HUES6 (cell line): Measurements from ENCODE around the gene PLXDC1.

ENCODE experiments used
- H3K27ac ChIP-seq: 2 replicates; pipeline ENCODE4 v1.7.0; 2013; ENCODE audit warnings: low read depth, mild to moderate bottlenecking, low read length, inconsistent platforms
- H3K27me3 ChIP-seq: 2 replicates; pipeline ENCODE4 v1.6.1; 2013; ENCODE audit warnings: low read length; ENCODE audit not compliant: control insufficient read depth, insufficient read depth
- H3K36me3 ChIP-seq: 2 replicates; pipeline ENCODE4 v1.6.1; 2013; ENCODE audit warnings: low read length; ENCODE audit not compliant: control insufficient read depth, insufficient read depth
- H3K4me1 ChIP-seq: 2 replicates; pipeline ENCODE4 v1.6.1; 2013; ENCODE audit warnings: low read length; ENCODE audit not compliant: control insufficient read depth, insufficient read depth
- H3K4me3 ChIP-seq: 2 replicates; pipeline ENCODE4 v1.5.1; 2013; ENCODE audit warnings: low read depth, low read length
- H3K9ac ChIP-seq: one replicate; pipeline ENCODE4 v1.6.1; 2013; ENCODE audit warnings: mild to moderate bottlenecking, low read length
- H3K9me3 ChIP-seq: 2 replicates; pipeline ENCODE4 v1.6.1; 2013; ENCODE audit warnings: low read depth, low read length; ENCODE audit not compliant: control insufficient read depth, insufficient read depth

Gene PLXDC1

GRCh38 chr17:39080421-39081078 lies 70.9 kb downstream of the PLXDC1 start:
- Histone ChIP-seq H3K9ac (no peak overlapping the region), H3K4me3 (no peak overlapping the region), H3K36me3 (no peaks in the 10 kb centered on the region), H3K9me3 (no peaks in the 10 kb centered on the region), H3K27ac (no peak overlapping the region), H3K4me1 (peaks cover 16% of the 10 kb centered on the region), H3K27me3 (no peaks in the 10 kb centered on the region; the same call in 1 of the 2 replicates)

DNA sequence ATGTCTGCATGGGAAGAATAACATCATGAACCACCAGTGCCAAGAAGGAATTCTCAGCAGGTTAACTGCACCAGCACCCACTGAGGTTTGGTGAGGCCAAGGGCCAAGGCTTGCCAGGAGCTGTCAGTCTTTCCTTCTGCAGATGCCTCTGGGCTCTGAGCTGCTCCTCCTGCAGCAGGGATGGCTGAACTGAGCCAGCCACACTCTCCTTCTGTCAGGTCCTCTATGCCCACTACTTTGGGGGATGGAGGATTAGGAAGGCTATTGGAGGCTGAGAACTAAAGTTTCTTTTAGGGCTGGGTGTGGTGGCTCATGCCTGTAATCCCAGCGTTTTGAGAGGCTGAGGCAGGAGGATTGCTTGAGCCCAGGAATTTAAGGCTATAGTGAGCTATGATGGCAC lies 71.6 kb downstream of the PLXDC1 start:
- Histone ChIP-seq H3K9me3 (no peaks in the 10 kb centered on the region), H3K4me1 (peaks cover 16% of the 10 kb centered on the region), H3K4me3 (no peak overlapping the region), H3K36me3 (no peaks in the 10 kb centered on the region), H3K27ac (no peak overlapping the region), H3K9ac (no peak overlapping the region), H3K27me3 (no peaks in the 10 kb centered on the region; the same call in 1 of the 2 replicates)

DNA sequence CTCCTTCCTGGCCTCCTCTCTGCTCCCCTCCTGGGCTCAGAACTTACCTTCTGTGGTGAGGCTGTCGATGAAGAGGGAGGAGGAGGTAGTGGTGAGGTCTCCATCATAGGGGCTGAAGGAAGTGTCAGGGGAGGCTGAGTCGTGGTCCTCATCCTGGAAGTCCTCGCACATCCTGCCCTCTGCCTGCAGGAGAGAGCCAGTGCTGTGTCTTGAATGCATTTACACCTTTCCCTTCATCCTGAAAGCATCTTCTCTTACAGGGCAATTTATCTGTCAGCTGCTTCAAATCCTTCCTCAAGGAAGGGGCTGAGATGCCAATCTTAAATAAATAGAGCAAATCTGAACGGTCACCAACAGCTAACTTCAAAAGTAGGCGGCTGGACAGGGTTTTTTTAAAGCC lies 73.6 kb downstream of the PLXDC1 start:
- Histone ChIP-seq H3K9me3 (no peaks in the 10 kb centered on the region), H3K4me3 (no peak overlapping the region), H3K36me3 (no peaks in the 10 kb centered on the region), H3K4me1 (peaks cover 16% of the 10 kb centered on the region), H3K27ac (no peak overlapping the region), H3K27me3 (no peaks in the 10 kb centered on the region), H3K9ac (no peak overlapping the region)

DNA sequence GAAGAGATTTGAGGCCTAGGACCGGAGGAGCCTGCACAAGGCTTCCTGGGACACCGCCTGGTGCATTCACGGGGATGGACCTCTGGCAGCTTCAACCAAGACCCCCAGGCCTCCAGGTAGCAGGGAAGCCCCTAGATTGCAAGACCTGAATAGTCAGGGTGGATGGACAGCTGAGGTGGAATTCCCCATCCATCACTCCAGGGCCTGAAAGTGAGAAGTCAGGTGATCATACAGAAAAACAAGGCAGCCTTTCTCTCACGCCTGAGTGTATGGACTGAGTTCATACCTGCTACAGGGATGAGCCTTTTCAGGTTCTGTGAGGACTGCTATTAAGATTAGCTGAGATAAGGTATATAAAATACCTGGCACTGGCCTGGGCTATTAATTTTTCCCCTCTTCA lies 74.2 kb downstream of the PLXDC1 start:
- Histone ChIP-seq H3K9ac (no peak overlapping the region), H3K9me3 (no peaks in the 10 kb centered on the region), H3K4me3 (no peak overlapping the region), H3K27ac (no peak overlapping the region), H3K36me3 (no peaks in the 10 kb centered on the region), H3K4me1 (peaks cover 16% of the 10 kb centered on the region), H3K27me3 (no peaks in the 10 kb centered on the region)

GRCh38 chr17:39074676-39075075 lies 76.8 kb downstream of the PLXDC1 start:
- no peaks in the 10 kb centered on the region for H3K9me3 ChIP-seq
- H3K9ac ChIP-seq, result no peak overlapping the region
- H3K36me3 ChIP-seq, result no peaks in the 10 kb centered on the region
- no peaks in the 10 kb centered on the region for H3K27me3 ChIP-seq
- no peak overlapping the region for H3K27ac ChIP-seq
- H3K4me1 ChIP-seq, result 0 out of 2 replicates have a peak, but pooled peaks cover 6% of the 10 kb centered on the region
- no peak overlapping the region for H3K4me3 ChIP-seq

DNA sequence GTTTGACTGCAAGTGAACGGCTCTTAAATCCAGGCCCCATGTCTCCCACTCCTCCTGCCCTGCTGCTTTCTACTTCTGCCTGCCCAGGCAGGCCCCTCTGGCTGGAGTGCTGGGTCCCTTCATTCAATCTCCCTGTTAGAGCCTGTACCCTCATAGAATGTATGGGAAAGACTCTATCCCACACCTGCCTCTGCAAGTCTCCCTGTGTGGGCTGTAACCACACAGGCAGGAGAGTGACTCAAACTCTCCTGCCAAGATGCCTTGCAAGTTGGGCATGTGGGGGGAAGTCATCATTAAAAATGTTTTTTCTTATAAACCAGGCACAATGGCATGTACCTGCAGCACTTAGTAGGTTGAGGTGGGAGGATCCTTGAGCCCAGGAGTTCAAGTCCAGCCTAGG lies 77.5 kb downstream of the PLXDC1 start:
- Histone ChIP-seq H3K4me3 (no peak overlapping the region), H3K4me1 (0 out of 2 replicates have a peak, but pooled peaks cover 6% of the 10 kb centered on the region), H3K36me3 (no peaks in the 10 kb centered on the region), H3K9me3 (no peaks in the 10 kb centered on the region), H3K27me3 (no peaks in the 10 kb centered on the region), H3K9ac (no peak overlapping the region), H3K27ac (no peak overlapping the region)

DNA sequence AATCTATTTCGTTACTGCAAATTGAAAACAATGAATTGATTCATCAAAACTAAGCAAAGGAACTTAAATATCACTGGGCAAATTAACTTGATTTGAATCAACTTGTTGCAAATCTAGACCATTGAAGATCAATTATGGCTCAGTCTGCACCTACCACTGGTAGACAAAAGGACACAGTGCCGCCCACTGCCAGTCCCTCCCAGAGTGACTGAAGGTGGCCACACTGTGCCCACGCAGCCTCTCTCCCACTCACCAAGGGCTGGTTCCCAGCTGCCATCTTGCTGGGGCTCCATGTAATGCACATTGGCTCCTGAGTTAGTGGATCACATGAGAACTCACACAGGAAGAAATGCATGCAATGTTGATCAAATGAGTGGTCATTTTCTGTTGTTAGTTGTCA lies 78.1 kb downstream of the PLXDC1 start:
- Histone ChIP-seq H3K4me1 (0 out of 2 replicates have a peak, but pooled peaks cover 6% of the 10 kb centered on the region), H3K36me3 (no peaks in the 10 kb centered on the region)

DNA sequence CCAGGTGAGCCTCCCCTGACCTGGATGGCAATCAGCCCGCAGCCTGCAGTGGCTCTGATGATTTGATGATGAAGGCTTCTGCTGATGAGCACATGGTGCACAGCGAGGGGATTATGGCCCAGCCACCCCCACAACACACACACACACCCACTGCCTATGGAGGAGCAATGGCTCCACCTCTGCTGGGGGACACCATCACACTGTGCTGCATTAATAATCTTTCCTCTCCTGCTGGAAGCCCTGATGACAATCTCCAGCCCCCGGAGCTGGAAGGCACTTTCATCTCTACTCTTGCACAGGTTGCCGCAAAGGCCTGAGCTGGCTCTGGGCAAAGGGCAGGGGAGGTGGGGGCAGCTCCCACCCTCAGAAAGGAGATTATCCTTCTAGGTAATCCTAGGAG lies 79.9 kb downstream of the PLXDC1 start:
- H3K9me3 ChIP-seq, result no peaks in the 10 kb centered on the region
- H3K27me3 ChIP-seq, result no peaks in the 10 kb centered on the region
- no peaks in the 10 kb centered on the region for H3K36me3 ChIP-seq
- H3K4me3 ChIP-seq, result no peak overlapping the region
- no peak overlapping the region for H3K27ac ChIP-seq
- H3K9ac ChIP-seq, result no peak overlapping the region
- H3K4me1 ChIP-seq, result 0 out of 2 replicates have a peak, but pooled peaks cover 6% of the 10 kb centered on the region

More for the DNA sequence above, 78.1 kb downstream of the PLXDC1 start:
- no peak overlapping the region for H3K27ac ChIP-seq
- no peaks in the 10 kb centered on the region for H3K27me3 ChIP-seq
- H3K9ac ChIP-seq, result no peak overlapping the region
- no peaks in the 10 kb centered on the region for H3K9me3 ChIP-seq
- no peak overlapping the region for H3K4me3 ChIP-seq

DNA sequence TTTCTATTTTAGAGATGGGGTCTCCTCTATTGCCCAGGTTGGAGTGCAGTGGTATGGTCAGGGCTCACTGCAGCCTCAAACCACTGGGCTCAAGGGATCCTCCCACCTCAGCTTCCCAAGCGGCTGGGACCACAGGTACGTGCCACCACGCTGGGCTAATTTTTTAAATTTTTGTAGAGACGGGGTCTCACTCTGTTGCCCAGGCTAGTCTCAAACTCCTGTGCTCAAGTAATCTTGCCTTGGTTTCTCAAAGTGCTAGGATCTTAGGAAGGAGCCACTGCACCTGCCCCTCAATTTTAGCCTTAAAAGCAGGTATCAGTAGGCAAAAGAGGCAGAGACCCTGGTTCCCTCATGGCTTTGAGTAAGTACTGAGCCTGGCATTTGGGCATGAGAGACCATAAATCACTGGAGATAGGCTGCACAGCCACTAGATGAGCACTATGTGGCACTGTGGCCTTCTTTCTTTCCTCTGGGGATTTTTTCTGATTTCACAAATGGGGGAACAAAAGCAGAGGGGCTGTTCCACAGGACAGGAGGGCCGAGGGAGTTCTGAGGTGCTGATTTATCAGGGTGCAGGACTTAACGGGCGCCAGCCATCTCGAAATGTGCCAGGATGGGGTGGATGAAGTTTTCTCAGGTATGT lies 82.2 kb downstream of the PLXDC1 start:
- Histone ChIP-seq H3K4me1 (0 out of 2 replicates have a peak, but pooled peaks cover 6% of the 10 kb centered on the region), H3K36me3 (no peaks in the 10 kb centered on the region), H3K4me3 (no peak overlapping the region), H3K27ac (no peak overlapping the region), H3K9me3 (no peaks in the 10 kb centered on the region), H3K27me3 (no peaks in the 10 kb centered on the region), H3K9ac (no peak overlapping the region)

GRCh38 chr17:39064819-39065218 lies 86.6 kb downstream of the PLXDC1 start:
- Histone ChIP-seq H3K9ac (no peak overlapping the region), H3K27ac (no peak overlapping the region), H3K36me3 (no peaks in the 10 kb centered on the region), H3K27me3 (no peaks in the 10 kb centered on the region), H3K4me3 (no peak overlapping the region), H3K9me3 (no peaks in the 10 kb centered on the region), H3K4me1 (peaks cover 11% of the 10 kb centered on the region)

- no peaks in the 10 kb centered on the region for H3K27me3 ChIP-seq
- H3K9ac ChIP-seq, result no peak overlapping the region
- H3K27ac ChIP-seq, result no peak overlapping the region
- no peaks in the 10 kb centered on the region for H3K36me3 ChIP-seq
- no peak overlapping the region for H3K4me3 ChIP-seq
- no peaks in the 10 kb centered on the region for H3K9me3 ChIP-seq
- H3K4me1 ChIP-seq, result peaks cover 11% of the 10 kb centered on the region
Observed at GRCh38 chr17:39064374-39064773, 87.1 kb downstream of the PLXDC1 start.
